Testis (tissue), 2 donors: ENCODE results near the gene CNGA3.

Experiments
- POLR2A ChIP-seq: fragments of 450-650 bp; IDR thresholded peaks from one replicate; pipeline ENCODE4 v1.6.1; 2017; ENCODE audit warnings: antibody characterized with exemption, mild to moderate bottlenecking, moderate library complexity
- TF ChIP-seq, protein P1 (sequence below), 3 experiments: fragments of 450-650 bp in 2 of 3; fragments of 200-600 bp in 1 of 3; sonication (generic) in 1 of 3; IDR thresholded peaks; one replicate each; pipeline ENCODE4 v1.5.1; 2016 to 2019; ENCODE audit warnings: antibody characterized with exemption in 3 of 3, mild to moderate bottlenecking in 2 of 3, moderate library complexity in 1 of 3

GRCh38 chr2:98403878-98404277 is 57.6 kb downstream of the CNGA3 start:
- no peak for TF ChIP-seq POLR2A
- TF ChIP-seq, protein P1, sequence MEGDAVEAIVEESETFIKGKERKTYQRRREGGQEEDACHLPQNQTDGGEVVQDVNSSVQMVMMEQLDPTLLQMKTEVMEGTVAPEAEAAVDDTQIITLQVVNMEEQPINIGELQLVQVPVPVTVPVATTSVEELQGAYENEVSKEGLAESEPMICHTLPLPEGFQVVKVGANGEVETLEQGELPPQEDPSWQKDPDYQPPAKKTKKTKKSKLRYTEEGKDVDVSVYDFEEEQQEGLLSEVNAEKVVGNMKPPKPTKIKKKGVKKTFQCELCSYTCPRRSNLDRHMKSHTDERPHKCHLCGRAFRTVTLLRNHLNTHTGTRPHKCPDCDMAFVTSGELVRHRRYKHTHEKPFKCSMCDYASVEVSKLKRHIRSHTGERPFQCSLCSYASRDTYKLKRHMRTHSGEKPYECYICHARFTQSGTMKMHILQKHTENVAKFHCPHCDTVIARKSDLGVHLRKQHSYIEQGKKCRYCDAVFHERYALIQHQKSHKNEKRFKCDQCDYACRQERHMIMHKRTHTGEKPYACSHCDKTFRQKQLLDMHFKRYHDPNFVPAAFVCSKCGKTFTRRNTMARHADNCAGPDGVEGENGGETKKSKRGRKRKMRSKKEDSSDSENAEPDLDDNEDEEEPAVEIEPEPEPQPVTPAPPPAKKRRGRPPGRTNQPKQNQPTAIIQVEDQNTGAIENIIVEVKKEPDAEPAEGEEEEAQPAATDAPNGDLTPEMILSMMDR (IDR thresholded peaks at IDR 0.05) = no peak
